ENCODE measurements around the gene ATAD3A.

DNA sequence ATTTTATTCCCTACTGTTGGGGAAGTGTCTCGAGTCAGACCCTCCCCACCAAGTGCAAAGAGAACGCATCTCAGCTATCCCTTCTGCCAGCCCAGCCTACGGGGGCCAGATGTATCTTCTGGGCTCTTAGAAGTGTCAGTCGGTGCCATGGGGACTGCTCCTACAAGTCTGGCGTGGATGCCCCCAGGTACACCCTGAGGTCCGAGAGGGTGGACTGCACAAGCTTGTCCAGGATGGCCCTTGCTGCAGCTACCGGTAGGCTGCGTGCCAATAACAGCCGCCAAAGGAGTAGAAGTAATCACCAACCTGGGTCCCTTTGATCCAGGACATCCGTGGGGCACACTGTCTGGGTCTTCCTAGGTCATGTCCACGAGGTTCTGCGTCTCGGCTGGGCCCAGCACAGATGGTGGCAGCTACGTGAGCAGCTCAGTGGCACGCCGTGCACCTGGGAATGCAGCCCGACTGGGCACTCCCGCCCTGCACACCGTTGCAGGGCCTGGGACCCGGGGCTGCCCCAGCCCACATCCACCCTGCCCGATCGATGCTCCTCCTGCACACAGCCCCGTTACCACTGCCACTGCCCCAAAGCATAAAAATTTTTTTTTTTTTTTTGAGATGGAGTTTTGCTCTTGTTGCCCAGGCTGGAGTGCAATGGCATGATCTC, 71.5 kb downstream of the ATAD3A start:
- TF ChIP-seq, protein P1, sequence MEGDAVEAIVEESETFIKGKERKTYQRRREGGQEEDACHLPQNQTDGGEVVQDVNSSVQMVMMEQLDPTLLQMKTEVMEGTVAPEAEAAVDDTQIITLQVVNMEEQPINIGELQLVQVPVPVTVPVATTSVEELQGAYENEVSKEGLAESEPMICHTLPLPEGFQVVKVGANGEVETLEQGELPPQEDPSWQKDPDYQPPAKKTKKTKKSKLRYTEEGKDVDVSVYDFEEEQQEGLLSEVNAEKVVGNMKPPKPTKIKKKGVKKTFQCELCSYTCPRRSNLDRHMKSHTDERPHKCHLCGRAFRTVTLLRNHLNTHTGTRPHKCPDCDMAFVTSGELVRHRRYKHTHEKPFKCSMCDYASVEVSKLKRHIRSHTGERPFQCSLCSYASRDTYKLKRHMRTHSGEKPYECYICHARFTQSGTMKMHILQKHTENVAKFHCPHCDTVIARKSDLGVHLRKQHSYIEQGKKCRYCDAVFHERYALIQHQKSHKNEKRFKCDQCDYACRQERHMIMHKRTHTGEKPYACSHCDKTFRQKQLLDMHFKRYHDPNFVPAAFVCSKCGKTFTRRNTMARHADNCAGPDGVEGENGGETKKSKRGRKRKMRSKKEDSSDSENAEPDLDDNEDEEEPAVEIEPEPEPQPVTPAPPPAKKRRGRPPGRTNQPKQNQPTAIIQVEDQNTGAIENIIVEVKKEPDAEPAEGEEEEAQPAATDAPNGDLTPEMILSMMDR (conservative IDR thresholded peaks at IDR 0.05; ENCODE audit: low read depth in 2 of 2), result no peak
- no peak for TF ChIP-seq POLR2AphosphoS5 (IDR thresholded peaks at IDR 0.05; ENCODE audit: low read depth)
- TF ChIP-seq, protein P2, sequence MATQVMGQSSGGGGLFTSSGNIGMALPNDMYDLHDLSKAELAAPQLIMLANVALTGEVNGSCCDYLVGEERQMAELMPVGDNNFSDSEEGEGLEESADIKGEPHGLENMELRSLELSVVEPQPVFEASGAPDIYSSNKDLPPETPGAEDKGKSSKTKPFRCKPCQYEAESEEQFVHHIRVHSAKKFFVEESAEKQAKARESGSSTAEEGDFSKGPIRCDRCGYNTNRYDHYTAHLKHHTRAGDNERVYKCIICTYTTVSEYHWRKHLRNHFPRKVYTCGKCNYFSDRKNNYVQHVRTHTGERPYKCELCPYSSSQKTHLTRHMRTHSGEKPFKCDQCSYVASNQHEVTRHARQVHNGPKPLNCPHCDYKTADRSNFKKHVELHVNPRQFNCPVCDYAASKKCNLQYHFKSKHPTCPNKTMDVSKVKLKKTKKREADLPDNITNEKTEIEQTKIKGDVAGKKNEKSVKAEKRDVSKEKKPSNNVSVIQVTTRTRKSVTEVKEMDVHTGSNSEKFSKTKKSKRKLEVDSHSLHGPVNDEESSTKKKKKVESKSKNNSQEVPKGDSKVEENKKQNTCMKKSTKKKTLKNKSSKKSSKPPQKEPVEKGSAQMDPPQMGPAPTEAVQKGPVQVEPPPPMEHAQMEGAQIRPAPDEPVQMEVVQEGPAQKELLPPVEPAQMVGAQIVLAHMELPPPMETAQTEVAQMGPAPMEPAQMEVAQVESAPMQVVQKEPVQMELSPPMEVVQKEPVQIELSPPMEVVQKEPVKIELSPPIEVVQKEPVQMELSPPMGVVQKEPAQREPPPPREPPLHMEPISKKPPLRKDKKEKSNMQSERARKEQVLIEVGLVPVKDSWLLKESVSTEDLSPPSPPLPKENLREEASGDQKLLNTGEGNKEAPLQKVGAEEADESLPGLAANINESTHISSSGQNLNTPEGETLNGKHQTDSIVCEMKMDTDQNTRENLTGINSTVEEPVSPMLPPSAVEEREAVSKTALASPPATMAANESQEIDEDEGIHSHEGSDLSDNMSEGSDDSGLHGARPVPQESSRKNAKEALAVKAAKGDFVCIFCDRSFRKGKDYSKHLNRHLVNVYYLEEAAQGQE (IDR thresholded peaks at IDR 0.05; ENCODE audit: unreplicated experiment), result no peak
- TF ChIP-seq ZNF331 (CRISPR knock-in tag; IDR thresholded peaks at IDR 0.05; ENCODE audit: low read depth), result no peak
- TF ChIP-seq EZH2 (IDR thresholded peaks at IDR 0.05; ENCODE audit: low read depth, unreplicated experiment), result no peak
- no peak for TF ChIP-seq CREB1 (CRISPR knock-in tag; IDR thresholded peaks at IDR 0.05; ENCODE audit: low read depth)
- TF ChIP-seq EZH2phosphoT487 (IDR thresholded peaks at IDR 0.05; ENCODE audit: unreplicated experiment), result no peak
- no peak for TF ChIP-seq ZNF462 (CRISPR knock-in tag; IDR thresholded peaks at IDR 0.05)
- TF ChIP-seq, protein P3, sequence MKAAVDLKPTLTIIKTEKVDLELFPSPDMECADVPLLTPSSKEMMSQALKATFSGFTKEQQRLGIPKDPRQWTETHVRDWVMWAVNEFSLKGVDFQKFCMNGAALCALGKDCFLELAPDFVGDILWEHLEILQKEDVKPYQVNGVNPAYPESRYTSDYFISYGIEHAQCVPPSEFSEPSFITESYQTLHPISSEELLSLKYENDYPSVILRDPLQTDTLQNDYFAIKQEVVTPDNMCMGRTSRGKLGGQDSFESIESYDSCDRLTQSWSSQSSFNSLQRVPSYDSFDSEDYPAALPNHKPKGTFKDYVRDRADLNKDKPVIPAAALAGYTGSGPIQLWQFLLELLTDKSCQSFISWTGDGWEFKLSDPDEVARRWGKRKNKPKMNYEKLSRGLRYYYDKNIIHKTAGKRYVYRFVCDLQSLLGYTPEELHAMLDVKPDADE (IDR thresholded peaks at IDR 0.05), result no peak
- TF ChIP-seq STAT1 (IDR thresholded peaks at IDR 0.05; ENCODE audit: unreplicated experiment), result no peak
- no peak for TF ChIP-seq JUNB (IDR thresholded peaks at IDR 0.05; ENCODE audit: unreplicated experiment)
- TF ChIP-seq NANOG (IDR thresholded peaks at IDR 0.05; ENCODE audit: borderline replicate concordance), result no peak
- no peak for TF ChIP-seq ZNF114 (CRISPR knock-in tag; IDR thresholded peaks at IDR 0.05)

Measured in GM23338 (cell line).